CD4-positive, alpha-beta T cell (primary cell): ENCODE data around the gene NTM. TPM values are rescaled to one million over a fixed set of nuclear protein-coding genes. Genes with fewer than 3 reads are reported as not detected.

ENCODE experiments used
- ATAC-seq: fragments of 200-7000 bp; cut with Tn5 transposase; one replicate; pipeline ENCODE4 v1.10.0; 2022; ENCODE audit warnings: mild to moderate bottlenecking; ENCODE audit not compliant: poor library complexity
- CTCF ChIA-PET: fragments of 350-600 bp; sonication (Branson Sonifier 250); formaldehyde crosslinking; loops from one replicate; lab custom pipeline; 2021; ENCODE audit warnings: antibody characterized with exemption, inconsistent platforms; lab: Charles Lee
- POLR2A ChIA-PET: fragments of 350-600 bp; sonication (Branson Sonifier 250); formaldehyde crosslinking; loops from one replicate; lab custom pipeline; 2021; ENCODE audit warnings: antibody characterized with exemption, inconsistent platforms; lab: Charles Lee
- DNase-seq, 14 experiments: peaks; one replicate each; pipeline ENCODE4 v3.0.0-alpha.2; 2013 to 2020; ENCODE audit warnings: mixed read lengths in 2 of 14
- H3K27ac ChIP-seq, 2 donors: one replicate each; pipeline versions ENCODE4 v1.5.1 to v1.7.0; 2013; ENCODE audit warnings: low read length in 2 of 2, low read depth in 1 of 2, mild to moderate bottlenecking in 1 of 2
- H3K27me3 ChIP-seq, 2 experiments: 1 replicate in 1 of 2; 2 replicates in 1 of 2; pipeline versions ENCODE4 v1.6.1 to v1.7.0; 2013; ENCODE audit warnings: low read length in 2 of 2, control low read depth in 1 of 2, mild to moderate bottlenecking in 1 of 2, moderate library complexity in 1 of 2; ENCODE audit not compliant: insufficient read depth in 2 of 2, control insufficient read depth in 1 of 2
- H3K36me3 ChIP-seq: one replicate; pipeline ENCODE4 v1.6.1; 2013; ENCODE audit warnings: low read length, control low read depth; ENCODE audit not compliant: insufficient read depth
- H3K4me1 ChIP-seq: one replicate; pipeline ENCODE4 v1.6.1; 2013; ENCODE audit warnings: low read length, control low read depth; ENCODE audit not compliant: insufficient read depth
- H3K4me3 ChIP-seq: one replicate; pipeline ENCODE4 v1.5.1; 2013; ENCODE audit warnings: mild to moderate bottlenecking, low read length, moderate library complexity
- H3K9me3 ChIP-seq, 2 experiments: 1 replicate in 1 of 2; 2 replicates in 1 of 2; pipeline versions ENCODE4 v1.6.1 to v1.7.0; 2013; ENCODE audit warnings: low read length in 2 of 2, mild to moderate bottlenecking in 2 of 2, control low read depth in 1 of 2, moderate library complexity in 1 of 2; ENCODE audit not compliant: control insufficient read depth in 1 of 2, insufficient read depth in 1 of 2
- H3K27ac Mint-ChIP-seq: one replicate; pipeline ENCODE4 v1.8.0; 2020; ENCODE audit warnings: mixed read lengths
- H3K27me3 Mint-ChIP-seq: one replicate; pipeline ENCODE4 v1.8.0; 2021; ENCODE audit warnings: mixed read lengths
- H3K36me3 Mint-ChIP-seq: one replicate; pipeline ENCODE4 v1.8.0; 2021; ENCODE audit warnings: low read depth, mixed read lengths
- H3K4me1 Mint-ChIP-seq: one replicate; pipeline ENCODE4 v1.8.0; 2021; ENCODE audit warnings: low read depth, mixed read lengths
- H3K4me3 Mint-ChIP-seq: one replicate; pipeline ENCODE4 v1.8.0; 2020; ENCODE audit warnings: mild to moderate bottlenecking, mixed read lengths
- H3K9me3 Mint-ChIP-seq: one replicate; pipeline ENCODE4 v1.8.0; 2020; ENCODE audit warnings: mixed read lengths
- intact Hi-C, 2 experiments: fragments of 100-400 bp; cut with DNase I in 1 of 2; cut with micrococcal nuclease in 1 of 2; formaldehyde crosslinking; loops; one replicate each; pipeline versions ENCODE4 v1.15.1 to v1.9.0; 2023 to 2025; cut with DNase I, micrococcal nuclease
- total RNA-seq, 174 experiments: library from RNA in 2 of 174; stranded (reverse) in 2 of 174; gene quantifications; one replicate each; pipeline ENCODE4 v1.2.3 and lab custom pipeline; 2021 to 2026
- TF ChIP-seq, protein P1 (sequence below): fragments of 200-600 bp; IDR thresholded peaks from one replicate; pipeline ENCODE4 v1.8.0; 2022; ENCODE audit warnings: antibody characterized with exemption, mild to moderate bottlenecking

NTM gene
- total RNA-seq, 2 experiments from 2014 or later, result not detected

DNA sequence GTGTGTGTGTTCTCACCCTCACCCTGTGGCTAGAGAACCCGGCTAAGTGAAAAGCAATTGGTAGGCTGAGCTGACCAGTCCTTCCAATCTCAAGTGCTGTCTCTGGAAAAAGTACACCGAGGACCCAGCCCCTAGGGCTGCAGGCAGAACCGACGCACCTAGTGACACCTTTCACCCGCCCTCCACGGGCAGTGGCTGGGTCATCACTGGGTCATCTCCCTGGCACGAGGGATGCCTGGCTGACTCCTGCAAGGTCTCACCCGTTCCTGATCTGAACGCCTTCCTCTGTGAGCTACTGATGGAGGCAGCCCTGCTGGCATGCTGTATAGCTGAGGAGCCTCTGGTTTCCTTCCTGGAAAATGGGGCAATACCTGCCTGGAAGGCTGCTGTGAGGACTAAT is 311.5 kb downstream of the NTM start:
- TF ChIP-seq, protein P1, sequence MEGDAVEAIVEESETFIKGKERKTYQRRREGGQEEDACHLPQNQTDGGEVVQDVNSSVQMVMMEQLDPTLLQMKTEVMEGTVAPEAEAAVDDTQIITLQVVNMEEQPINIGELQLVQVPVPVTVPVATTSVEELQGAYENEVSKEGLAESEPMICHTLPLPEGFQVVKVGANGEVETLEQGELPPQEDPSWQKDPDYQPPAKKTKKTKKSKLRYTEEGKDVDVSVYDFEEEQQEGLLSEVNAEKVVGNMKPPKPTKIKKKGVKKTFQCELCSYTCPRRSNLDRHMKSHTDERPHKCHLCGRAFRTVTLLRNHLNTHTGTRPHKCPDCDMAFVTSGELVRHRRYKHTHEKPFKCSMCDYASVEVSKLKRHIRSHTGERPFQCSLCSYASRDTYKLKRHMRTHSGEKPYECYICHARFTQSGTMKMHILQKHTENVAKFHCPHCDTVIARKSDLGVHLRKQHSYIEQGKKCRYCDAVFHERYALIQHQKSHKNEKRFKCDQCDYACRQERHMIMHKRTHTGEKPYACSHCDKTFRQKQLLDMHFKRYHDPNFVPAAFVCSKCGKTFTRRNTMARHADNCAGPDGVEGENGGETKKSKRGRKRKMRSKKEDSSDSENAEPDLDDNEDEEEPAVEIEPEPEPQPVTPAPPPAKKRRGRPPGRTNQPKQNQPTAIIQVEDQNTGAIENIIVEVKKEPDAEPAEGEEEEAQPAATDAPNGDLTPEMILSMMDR, result no peak
- Histone ChIP-seq H3K4me1 (no peaks in the 10 kb centered on the region), H3K36me3 (no peaks in the 10 kb centered on the region), H3K9me3 (peaks cover 0 to 29% of the 10 kb centered on the region in 2 experiments), H3K27ac (no peak overlapping the region), H3K4me3 (no peak overlapping the region), H3K27me3 (no peaks in the 10 kb centered on the region)
- Mint-ChIP-seq H3K4me1 (no peaks in the 10 kb centered on the region), H3K9me3 (no peaks in the 10 kb centered on the region), H3K4me3 (no peak overlapping the region), H3K27me3 (peaks cover 11% of the 10 kb centered on the region), H3K27ac (no peak overlapping the region), H3K36me3 (no peaks in the 10 kb centered on the region)
- intact Hi-C loops, result no loop called here
- CTCF ChIA-PET, result no interaction called here
- POLR2A ChIA-PET, result no interaction called here
- ATAC-seq, result no peak
- DNase-seq, result no peak

DNA sequence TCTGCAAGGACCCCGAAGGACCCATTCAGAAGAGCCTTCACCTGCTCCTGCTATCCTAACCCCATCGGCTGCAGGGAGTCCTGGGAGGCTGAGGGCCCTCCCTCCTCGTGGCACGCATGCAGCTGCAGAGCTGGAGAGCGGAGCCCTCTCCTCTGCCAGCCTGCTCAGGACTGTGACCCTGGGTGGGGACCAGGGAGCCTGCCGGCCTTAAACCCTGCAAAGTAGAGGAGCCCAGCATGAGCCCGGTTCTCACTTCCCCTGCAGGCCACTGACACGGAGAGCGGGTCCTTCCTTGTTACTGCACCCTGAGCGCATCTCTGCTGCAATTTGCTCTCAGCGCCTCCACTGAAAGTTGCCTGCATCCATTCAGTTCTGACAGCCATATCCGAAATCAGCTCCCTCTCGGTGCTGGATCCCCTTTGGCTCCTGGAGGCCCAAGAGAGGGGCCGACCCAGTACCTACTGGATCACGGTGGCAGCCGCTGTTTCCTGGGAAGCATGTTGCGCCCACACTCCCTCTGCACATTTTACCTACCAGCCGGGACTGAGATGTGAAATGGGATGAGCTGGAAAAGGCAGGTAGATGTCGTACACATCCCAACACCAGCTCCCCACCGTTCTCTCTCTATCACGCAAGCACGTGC is 312.1 kb downstream of the NTM start:
- Histone ChIP-seq H3K27me3 (no peaks in the 10 kb centered on the region), H3K27ac (no peak overlapping the region), H3K4me1 (no peaks in the 10 kb centered on the region), H3K36me3 (no peaks in the 10 kb centered on the region), H3K4me3 (no peak overlapping the region), H3K9me3 (peaks cover 0 to 34% of the 10 kb centered on the region in 2 experiments)
- Mint-ChIP-seq H3K27me3 (peaks cover 11% of the 10 kb centered on the region), H3K4me3 (no peak overlapping the region), H3K27ac (no peak overlapping the region), H3K9me3 (no peaks in the 10 kb centered on the region), H3K4me1 (no peaks in the 10 kb centered on the region), H3K36me3 (no peaks in the 10 kb centered on the region)
- CTCF ChIA-PET, result no interaction called here
- ATAC-seq (no peak), DNase-seq (no peak)
- intact Hi-C loops, result no loop called here
- TF ChIP-seq, protein P1, result no peak
- POLR2A ChIA-PET, result no interaction called here

DNA sequence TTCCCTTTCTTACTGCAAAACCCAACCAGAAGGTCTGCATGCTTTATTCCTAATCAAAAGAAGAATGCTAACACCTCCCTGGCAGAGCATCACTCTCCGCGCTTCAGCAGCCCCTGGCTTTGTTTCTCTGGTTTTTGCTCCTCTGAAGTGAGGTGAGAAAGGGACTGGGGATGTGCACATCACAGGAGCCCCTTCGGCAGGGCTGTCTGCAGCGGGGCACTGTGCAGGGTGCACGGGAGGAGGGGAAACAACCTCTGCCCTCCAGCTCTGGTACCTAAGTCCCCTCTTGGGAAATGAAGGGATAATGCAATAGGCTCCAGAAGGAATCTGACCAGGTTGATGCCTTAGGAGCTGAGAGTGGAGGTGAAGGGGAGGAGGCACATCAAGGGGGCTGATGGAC is 312.7 kb downstream of the NTM start:
- Mint-ChIP-seq H3K27me3 (peaks cover 11% of the 10 kb centered on the region), H3K27ac (no peak overlapping the region), H3K4me3 (no peak overlapping the region), H3K9me3 (no peaks in the 10 kb centered on the region), H3K36me3 (no peaks in the 10 kb centered on the region), H3K4me1 (no peaks in the 10 kb centered on the region)
- intact Hi-C loops, result no loop called here
- TF ChIP-seq, protein P1, result no peak
- peaks cover 1% of the 10 kb centered on the region for H3K4me1 ChIP-seq
- ATAC-seq, result no peak
- DNase-seq, result no peak
- no peak overlapping the region for H3K4me3 ChIP-seq
- H3K27me3 ChIP-seq, result no peaks in the 10 kb centered on the region
- H3K9me3 ChIP-seq, result peaks cover 0 to 36% of the 10 kb centered on the region in 2 experiments
- H3K36me3 ChIP-seq, result no peaks in the 10 kb centered on the region
- POLR2A ChIA-PET, result no interaction called here
- CTCF ChIA-PET, result no interaction called here
- no peak overlapping the region for H3K27ac ChIP-seq
